K562 (cell line): ENCODE measurements around the gene EDEM2. TPM values are rescaled to one million over a fixed set of nuclear protein-coding genes. Genes with fewer than 3 reads are reported as not detected.
A peak's percentile ranks its signal among the peaks of the same experiment; 100 is the strongest.

Source experiments
- ARID1B ChIP-seq: fragments of 450-650 bp; IDR thresholded peaks from 2 replicates; pipeline ENCODE4 v1.6.1; 2016; ENCODE audit warnings: antibody characterized with exemption, mild to moderate bottlenecking, inconsistent platforms
- ATF6 ChIP-seq: sonication (generic); formaldehyde crosslinking; IDR thresholded peaks from 2 replicates; pipeline ENCODE4 v1.4.0; 2020; ENCODE audit warnings: mild to moderate bottlenecking, missing genetic modification reagents
- BCL6 ChIP-seq: fragments of 250-450 bp; sonication (Bioruptor Pico); IDR thresholded peaks from 2 replicates; pipeline ENCODE4 v1.4.0; 2020
- CHCHD3 ChIP-seq: fragments of 250-450 bp; sonication (Bioruptor Pico); IDR thresholded peaks from 2 replicates; pipeline ENCODE4 v2.1.2; 2022; ENCODE audit warnings: mild to moderate bottlenecking
- DPF2 ChIP-seq: fragments of 450-650 bp; IDR thresholded peaks from 2 replicates; pipeline ENCODE4 v1.6.1; 2016
- ELF1 ChIP-seq: fragments of 200-800 bp; sonication (Bioruptor generic); IDR thresholded peaks from 2 replicates; pipeline ENCODE4 v1.6.1; 2016; ENCODE audit warnings: missing genetic modification characterization, missing compliant biosample characterization
- ESRRA ChIP-seq: fragments of 450-650 bp; IDR thresholded peaks from 2 replicates; pipeline ENCODE4 v1.6.1; 2014; ENCODE audit warnings: low read depth, mild to moderate bottlenecking, moderate library complexity, borderline replicate concordance
- HEY1 ChIP-seq: fragments of 250-450 bp; sonication (Bioruptor Pico); IDR thresholded peaks from 2 replicates; pipeline ENCODE4 v1.5.0; 2020; ENCODE audit warnings: mild to moderate bottlenecking, moderate library complexity, borderline replicate concordance
- NR0B1 ChIP-seq: fragments of 450-650 bp; IDR thresholded peaks from one replicate; pipeline ENCODE4 v1.6.1; 2018; ENCODE audit warnings: mild to moderate bottlenecking, moderate library complexity; ENCODE audit not compliant: partially characterized antibody
- SMAD1 ChIP-seq: fragments of 150-350 bp; IDR thresholded peaks from 2 replicates; pipeline ENCODE4 v1.6.1; 2014; ENCODE audit warnings: low read length, low read depth; ENCODE audit not compliant: partially characterized antibody
- SMARCE1 ChIP-seq: fragments of 450-650 bp; IDR thresholded peaks from 2 replicates; pipeline ENCODE4 v1.7.1; 2016; ENCODE audit warnings: mild to moderate bottlenecking
- SPI1 ChIP-seq: IDR thresholded peaks from 2 replicates; pipeline ENCODE4 v1.6.1; 2011; ENCODE audit warnings: low read depth, low read length, control low read depth, borderline replicate concordance
- USF2 ChIP-seq: sonication (generic); formaldehyde crosslinking; IDR thresholded peaks from 2 replicates; pipeline ENCODE4 v1.5.0; 2020; ENCODE audit warnings: missing genetic modification reagents
- VEZF1 ChIP-seq: fragments of 200-800 bp; sonication (Bioruptor generic); IDR thresholded peaks from 2 replicates; pipeline ENCODE4 v1.6.1; 2017; ENCODE audit warnings: missing genetic modification characterization, missing compliant biosample characterization
- ZBTB7A ChIP-seq: IDR thresholded peaks from 2 replicates; pipeline ENCODE4 v1.6.1; 2011; ENCODE audit warnings: low read depth, mild to moderate bottlenecking, low read length, moderate library complexity, borderline replicate concordance; ENCODE audit not compliant: control insufficient read depth
- ZBTB9 ChIP-seq: fragments of 450-650 bp; formaldehyde crosslinking; IDR thresholded peaks from 2 replicates; pipeline ENCODE4 v1.4.0; 2020; ENCODE audit warnings: mild to moderate bottlenecking, moderate library complexity
- ZHX1 ChIP-seq: fragments of 150-350 bp; conservative IDR thresholded peaks from 2 replicates; pipeline ENCODE4 v1.6.1; 2014; ENCODE audit warnings: low read length
- ZNF217 ChIP-seq: sonication (generic); formaldehyde crosslinking; IDR thresholded peaks from 2 replicates; pipeline ENCODE4 v1.8.0; 2022; ENCODE audit warnings: mild to moderate bottlenecking, missing genetic modification reagents
- ZNF77 ChIP-seq: fragments of 250-450 bp; sonication (Bioruptor Pico); IDR thresholded peaks from 2 replicates; pipeline ENCODE4 v1.5.0; 2020
- polyA plus RNA-seq, 8 experiments: library from polyadenylated mRNA; depleted of rRNA in 4 of 8; stranded (reverse) in 5 of 8; unstranded in 3 of 8; fragments of >200 nt; fragmentation: Nextera tagmentation in 2 of 8; fragmentation: Illumina TruSeq in 1 of 8; extraction: Ambion mirVana in 2 of 8; extraction: Trizol in 1 of 8; gene quantifications; 2 replicates each; pipeline versions ENCODE4 v1.2.1 to v1.2.3, GENCODE V29; 2011 to 2014; ENCODE audit warnings: inconsistent platforms in 1 of 8, missing spikeins in 1 of 8
- total RNA-seq, 7 experiments: library from RNA; depleted of rRNA in 6 of 7; stranded (reverse); fragments of >200 nt in 6 of 7; fragmentation: Illumina TruSeq in 2 of 7; extraction: Trizol in 2 of 7; gene quantifications; 2 replicates each; pipeline versions ENCODE4 v1.2.1 to v1.2.3, GENCODE V29; 2011 to 2021; ENCODE audit warnings: low replicate concordance in 1 of 7

EDEM2 gene
- total and polyA plus RNA-seq, 9 of the 15 experiments (the other 6 are each of a cell fraction or from before 2014, with no cell fraction given), result 6.9 to 11.0 (median 9.7) TPM

GRCh38 chr20:35166242-35166830, 19.2 kb upstream of the EDEM2 start (continued):
- TF ChIP-seq ZBTB9 (CRISPR knock-in tag) (peak; percentile 18; the same call in 1 of the 2 replicates), SMARCE1 (peak; percentile 60; the same call in 1 of the 2 replicates), NR0B1 (no peak), DPF2 (peak; percentile 46), SPI1 (no peak), ZNF77 (CRISPR knock-in tag) (no peak), ZBTB7A (peak; percentile 46; the same call in 1 of the 2 replicates), SMAD1 (no peak), ELF1 (tag) (no peak), ZHX1 (no peak), VEZF1 (CRISPR knock-in tag) (0 out of 2 replicates have a peak, but pooled peaks have one; percentile 11), ESRRA (no peak), CHCHD3 (CRISPR knock-in tag) (no peak), ZNF217 (CRISPR knock-in tag) (no peak), ARID1B (peak; percentile 80), USF2 (CRISPR knock-in tag) (no peak), BCL6 (CRISPR knock-in tag) (no peak), HEY1 (CRISPR knock-in tag) (no peak), ATF6 (no peak)
